A673 (cell line): ENCODE results near the gene C17orf113.

Source experiments
- EZH2 ChIP-seq: fragments of 200-600 bp; sonication (generic); IDR thresholded peaks from 2 replicates; pipeline ENCODE4 v1.6.1; 2017; ENCODE audit warnings: borderline replicate concordance, low read depth, mild to moderate bottlenecking, mixed read lengths, antibody characterized with exemption, low read length; ENCODE audit not compliant: poor library complexity, severe bottlenecking
- TF ChIP-seq, protein P1 (sequence below): fragments of 300-800, 200-600 bp; sonication (generic); conservative IDR thresholded peaks from 2 replicates; pipeline ENCODE4 v1.5.1; 2017; ENCODE audit warnings: low read depth, mild to moderate bottlenecking, antibody characterized with exemption, low read length, moderate library complexity, mixed read lengths

DNA sequence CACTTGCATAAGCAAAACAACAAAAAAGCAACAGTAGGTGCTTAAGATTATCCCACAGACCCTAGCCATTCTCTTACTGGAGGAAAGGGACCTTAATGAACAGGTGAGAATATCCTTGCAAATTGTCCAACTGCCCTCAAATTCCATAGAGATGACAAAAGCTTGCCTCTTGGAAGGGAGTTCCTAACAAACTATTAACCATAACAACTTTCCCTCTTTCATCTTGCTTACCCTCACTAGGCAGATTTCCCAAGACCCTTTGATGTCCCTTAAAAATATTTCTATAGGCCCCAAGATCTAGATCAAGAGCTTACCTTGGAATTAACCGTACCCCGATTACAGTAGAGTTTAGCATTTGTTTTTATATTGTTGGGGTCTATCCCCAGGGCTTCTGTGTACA is 62.0 kb downstream of the C17orf113 start:
- TF ChIP-seq, protein P1, sequence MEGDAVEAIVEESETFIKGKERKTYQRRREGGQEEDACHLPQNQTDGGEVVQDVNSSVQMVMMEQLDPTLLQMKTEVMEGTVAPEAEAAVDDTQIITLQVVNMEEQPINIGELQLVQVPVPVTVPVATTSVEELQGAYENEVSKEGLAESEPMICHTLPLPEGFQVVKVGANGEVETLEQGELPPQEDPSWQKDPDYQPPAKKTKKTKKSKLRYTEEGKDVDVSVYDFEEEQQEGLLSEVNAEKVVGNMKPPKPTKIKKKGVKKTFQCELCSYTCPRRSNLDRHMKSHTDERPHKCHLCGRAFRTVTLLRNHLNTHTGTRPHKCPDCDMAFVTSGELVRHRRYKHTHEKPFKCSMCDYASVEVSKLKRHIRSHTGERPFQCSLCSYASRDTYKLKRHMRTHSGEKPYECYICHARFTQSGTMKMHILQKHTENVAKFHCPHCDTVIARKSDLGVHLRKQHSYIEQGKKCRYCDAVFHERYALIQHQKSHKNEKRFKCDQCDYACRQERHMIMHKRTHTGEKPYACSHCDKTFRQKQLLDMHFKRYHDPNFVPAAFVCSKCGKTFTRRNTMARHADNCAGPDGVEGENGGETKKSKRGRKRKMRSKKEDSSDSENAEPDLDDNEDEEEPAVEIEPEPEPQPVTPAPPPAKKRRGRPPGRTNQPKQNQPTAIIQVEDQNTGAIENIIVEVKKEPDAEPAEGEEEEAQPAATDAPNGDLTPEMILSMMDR: no peak
- no peak for TF ChIP-seq EZH2
